ENCODE data around the gene RASD2.

GRCh38 chr22:35575116-35575748 lies 34.6 kb downstream of the RASD2 start:
- no peak for TF ChIP-seq CEBPB (IDR thresholded peaks at IDR 0.05; ENCODE audit: low read depth)
- no peak for TF ChIP-seq CTCF (IDR thresholded peaks at IDR 0.05 in 2 of 3, conservative IDR thresholded peaks at IDR 0.05 in 1 of 3; ENCODE audit: borderline replicate concordance in 1 of 3, insufficient read depth in 1 of 3, low read depth in 2 of 3, low read length in 2 of 3)
- TF ChIP-seq EZH2 (IDR thresholded peaks at IDR 0.05), result no peak
- no peak for TF ChIP-seq ATF3 (IDR thresholded peaks at IDR 0.05)

All from HCT116 (cell line).